Measurements from ENCODE around the gene FARS2. TPM values are rescaled to one million over a fixed set of nuclear protein-coding genes. Genes with fewer than 3 reads are reported as not detected.

Gene FARS2
- polyA plus RNA-seq, 1 donor from 2014 or later = 11.9 TPM

DNA sequence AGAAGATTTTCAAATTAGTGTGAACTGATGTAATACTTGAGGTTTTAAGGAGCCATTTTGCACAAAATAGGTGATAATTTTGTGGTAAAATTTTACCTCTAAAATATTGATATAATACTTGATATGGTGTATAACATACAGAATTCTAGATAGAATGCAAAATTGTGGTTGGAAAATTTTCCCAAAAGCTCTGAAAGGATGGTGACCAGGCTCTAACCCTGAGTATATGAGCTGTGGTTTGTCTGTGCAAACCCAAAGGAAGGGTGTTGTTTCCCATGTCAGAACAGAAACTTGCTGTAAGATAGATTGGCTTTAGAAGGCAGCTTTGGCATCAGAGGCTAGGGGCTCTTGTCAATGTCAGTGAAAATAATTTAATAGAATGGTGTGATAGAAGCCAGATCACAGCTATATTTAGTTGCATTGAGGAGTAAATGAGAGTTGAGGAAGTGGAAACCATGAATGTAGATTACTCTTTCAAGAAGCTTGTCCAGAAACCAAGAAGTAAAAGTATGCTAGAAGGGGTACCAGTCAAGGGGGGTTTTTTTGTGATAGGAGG, 257.7 kb downstream of the FARS2 start:
- H3K4me3 ChIP-seq (ENCODE audit: low read length) = no peak overlapping the region
- H3K9me3 ChIP-seq (ENCODE audit: low read length) = no peaks in the 10 kb centered on the region
- no peaks in the 10 kb centered on the region for H3K36me3 ChIP-seq (ENCODE audit: insufficient read depth, low read length)
- H3K9ac ChIP-seq (ENCODE audit: low read length) = no peak overlapping the region
- H3K27ac ChIP-seq (ENCODE audit: low read length) = no peak overlapping the region
- H3K27me3 ChIP-seq (ENCODE audit: insufficient read depth, low read depth, low read length) = no peaks in the 10 kb centered on the region
- no peaks in the 10 kb centered on the region for H3F3A ChIP-seq (ENCODE audit: insufficient read depth, low read length, poor library complexity, severe bottlenecking)
- no peaks in the 10 kb centered on the region for H4K20me1 ChIP-seq (ENCODE audit: insufficient read depth)
- no peaks in the 10 kb centered on the region for H3K9me2 ChIP-seq (ENCODE audit: insufficient read depth, low read length)
- H3K4me2 ChIP-seq (ENCODE audit: low read length) = no peak overlapping the region
- no peaks in the 10 kb centered on the region for H3K79me2 ChIP-seq (replicated peaks; ENCODE audit: insufficient read depth, low read length)
- no peak for TF ChIP-seq MXI1 (conservative IDR thresholded peaks at IDR 0.05; ENCODE audit: poor library complexity, severe bottlenecking)
- no peak for TF ChIP-seq POLR2AphosphoS5 (IDR thresholded peaks at IDR 0.05)
- TF ChIP-seq SMC3 (conservative IDR thresholded peaks at IDR 0.05; ENCODE audit: poor library complexity) = no peak
- TF ChIP-seq TAF1 (IDR thresholded peaks at IDR 0.05; ENCODE audit: low read depth) = no peak
- H2AFZ ChIP-seq (ENCODE audit: low read depth, low read length) = no peak overlapping the region

DNA sequence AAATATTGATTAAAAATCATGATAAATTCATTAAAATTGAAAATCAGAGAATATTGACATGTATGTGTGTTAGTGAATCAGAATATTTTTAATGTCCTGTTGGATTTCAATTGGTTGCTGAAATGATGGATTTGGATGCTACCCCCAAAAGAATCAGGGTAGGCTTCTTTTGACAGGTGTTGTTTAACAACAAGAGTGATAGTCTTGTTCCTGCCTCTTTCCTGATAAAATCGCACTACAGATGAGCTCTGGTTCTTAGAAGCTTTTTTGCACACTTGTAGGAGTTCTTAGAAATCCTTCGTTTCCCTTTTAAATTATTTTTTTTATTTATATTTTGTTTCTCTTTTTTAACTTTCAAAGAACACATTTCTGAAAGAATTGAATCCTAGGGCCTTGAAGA, 259.5 kb downstream of the FARS2 start:
- no peak overlapping the region for H2AFZ ChIP-seq (ENCODE audit: low read depth, low read length)
- H3F3A ChIP-seq (ENCODE audit: insufficient read depth, low read length, poor library complexity, severe bottlenecking) = no peaks in the 10 kb centered on the region
- H3K4me3 ChIP-seq (ENCODE audit: low read length) = no peak overlapping the region
- no peaks in the 10 kb centered on the region for H3K36me3 ChIP-seq (ENCODE audit: insufficient read depth, low read length)
- H3K9me3 ChIP-seq (ENCODE audit: low read length) = no peaks in the 10 kb centered on the region
- H3K79me2 ChIP-seq (replicated peaks; ENCODE audit: insufficient read depth, low read length) = no peaks in the 10 kb centered on the region
- H4K20me1 ChIP-seq (ENCODE audit: insufficient read depth) = no peaks in the 10 kb centered on the region
- H3K9ac ChIP-seq (ENCODE audit: low read length) = no peak overlapping the region
- no peak overlapping the region for H3K4me2 ChIP-seq (ENCODE audit: low read length)
- H3K27me3 ChIP-seq (ENCODE audit: insufficient read depth, low read depth, low read length) = no peaks in the 10 kb centered on the region
- no peaks in the 10 kb centered on the region for H3K9me2 ChIP-seq (ENCODE audit: insufficient read depth, low read length)
- TF ChIP-seq TAF1 (IDR thresholded peaks at IDR 0.05; ENCODE audit: low read depth) (no peak), MXI1 (conservative IDR thresholded peaks at IDR 0.05; ENCODE audit: poor library complexity, severe bottlenecking) (no peak), EP300 (conservative IDR thresholded peaks at IDR 0.05; ENCODE audit: poor library complexity, severe bottlenecking) (no peak)
- H3K27ac ChIP-seq (ENCODE audit: low read length) = no peak overlapping the region

DNA sequence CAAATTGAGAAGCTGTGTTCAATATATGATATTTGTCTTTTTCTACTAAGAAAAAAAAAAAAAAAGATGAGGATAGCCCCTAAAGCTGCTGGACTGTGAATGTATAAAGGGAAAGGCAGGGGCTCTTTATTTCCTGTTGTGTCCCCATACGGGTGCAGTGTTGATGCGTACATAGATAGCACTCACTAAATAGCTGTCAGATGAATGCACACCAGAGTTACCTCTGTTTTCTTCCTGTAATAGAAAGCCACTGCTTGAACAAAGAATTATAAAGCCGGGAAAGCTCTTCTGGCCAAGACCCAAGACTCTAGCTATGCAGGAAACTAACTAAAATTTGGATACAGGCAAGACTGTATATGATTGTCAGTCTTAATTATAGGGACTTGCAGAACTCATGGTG, 260.0 kb downstream of the FARS2 start:
- Histone ChIP-seq H3K79me2 (replicated peaks; ENCODE audit: insufficient read depth, low read length) (no peaks in the 10 kb centered on the region), H3K9me3 (ENCODE audit: low read length) (no peaks in the 10 kb centered on the region), H4K20me1 (ENCODE audit: insufficient read depth) (no peaks in the 10 kb centered on the region), H3K27me3 (ENCODE audit: insufficient read depth, low read depth, low read length) (no peaks in the 10 kb centered on the region), H3K9me2 (ENCODE audit: insufficient read depth, low read length) (no peaks in the 10 kb centered on the region), H3K4me3 (ENCODE audit: low read length) (no peak overlapping the region), H3K27ac (ENCODE audit: low read length) (no peak overlapping the region), H3K9ac (ENCODE audit: low read length) (no peak overlapping the region), H3F3A (ENCODE audit: insufficient read depth, low read length, poor library complexity, severe bottlenecking) (no peaks in the 10 kb centered on the region), H3K4me2 (ENCODE audit: low read length) (no peak overlapping the region), H2AFZ (ENCODE audit: low read depth, low read length) (no peak overlapping the region), H3K36me3 (ENCODE audit: insufficient read depth, low read length) (no peaks in the 10 kb centered on the region)
- TF ChIP-seq, protein P1, sequence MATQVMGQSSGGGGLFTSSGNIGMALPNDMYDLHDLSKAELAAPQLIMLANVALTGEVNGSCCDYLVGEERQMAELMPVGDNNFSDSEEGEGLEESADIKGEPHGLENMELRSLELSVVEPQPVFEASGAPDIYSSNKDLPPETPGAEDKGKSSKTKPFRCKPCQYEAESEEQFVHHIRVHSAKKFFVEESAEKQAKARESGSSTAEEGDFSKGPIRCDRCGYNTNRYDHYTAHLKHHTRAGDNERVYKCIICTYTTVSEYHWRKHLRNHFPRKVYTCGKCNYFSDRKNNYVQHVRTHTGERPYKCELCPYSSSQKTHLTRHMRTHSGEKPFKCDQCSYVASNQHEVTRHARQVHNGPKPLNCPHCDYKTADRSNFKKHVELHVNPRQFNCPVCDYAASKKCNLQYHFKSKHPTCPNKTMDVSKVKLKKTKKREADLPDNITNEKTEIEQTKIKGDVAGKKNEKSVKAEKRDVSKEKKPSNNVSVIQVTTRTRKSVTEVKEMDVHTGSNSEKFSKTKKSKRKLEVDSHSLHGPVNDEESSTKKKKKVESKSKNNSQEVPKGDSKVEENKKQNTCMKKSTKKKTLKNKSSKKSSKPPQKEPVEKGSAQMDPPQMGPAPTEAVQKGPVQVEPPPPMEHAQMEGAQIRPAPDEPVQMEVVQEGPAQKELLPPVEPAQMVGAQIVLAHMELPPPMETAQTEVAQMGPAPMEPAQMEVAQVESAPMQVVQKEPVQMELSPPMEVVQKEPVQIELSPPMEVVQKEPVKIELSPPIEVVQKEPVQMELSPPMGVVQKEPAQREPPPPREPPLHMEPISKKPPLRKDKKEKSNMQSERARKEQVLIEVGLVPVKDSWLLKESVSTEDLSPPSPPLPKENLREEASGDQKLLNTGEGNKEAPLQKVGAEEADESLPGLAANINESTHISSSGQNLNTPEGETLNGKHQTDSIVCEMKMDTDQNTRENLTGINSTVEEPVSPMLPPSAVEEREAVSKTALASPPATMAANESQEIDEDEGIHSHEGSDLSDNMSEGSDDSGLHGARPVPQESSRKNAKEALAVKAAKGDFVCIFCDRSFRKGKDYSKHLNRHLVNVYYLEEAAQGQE (IDR thresholded peaks at IDR 0.05; ENCODE audit: borderline replicate concordance) = no peak
- no peak for TF ChIP-seq POLR2AphosphoS5 (IDR thresholded peaks at IDR 0.05)
- no peak for TF ChIP-seq MXI1 (conservative IDR thresholded peaks at IDR 0.05; ENCODE audit: poor library complexity, severe bottlenecking)
- TF ChIP-seq, protein P2, sequence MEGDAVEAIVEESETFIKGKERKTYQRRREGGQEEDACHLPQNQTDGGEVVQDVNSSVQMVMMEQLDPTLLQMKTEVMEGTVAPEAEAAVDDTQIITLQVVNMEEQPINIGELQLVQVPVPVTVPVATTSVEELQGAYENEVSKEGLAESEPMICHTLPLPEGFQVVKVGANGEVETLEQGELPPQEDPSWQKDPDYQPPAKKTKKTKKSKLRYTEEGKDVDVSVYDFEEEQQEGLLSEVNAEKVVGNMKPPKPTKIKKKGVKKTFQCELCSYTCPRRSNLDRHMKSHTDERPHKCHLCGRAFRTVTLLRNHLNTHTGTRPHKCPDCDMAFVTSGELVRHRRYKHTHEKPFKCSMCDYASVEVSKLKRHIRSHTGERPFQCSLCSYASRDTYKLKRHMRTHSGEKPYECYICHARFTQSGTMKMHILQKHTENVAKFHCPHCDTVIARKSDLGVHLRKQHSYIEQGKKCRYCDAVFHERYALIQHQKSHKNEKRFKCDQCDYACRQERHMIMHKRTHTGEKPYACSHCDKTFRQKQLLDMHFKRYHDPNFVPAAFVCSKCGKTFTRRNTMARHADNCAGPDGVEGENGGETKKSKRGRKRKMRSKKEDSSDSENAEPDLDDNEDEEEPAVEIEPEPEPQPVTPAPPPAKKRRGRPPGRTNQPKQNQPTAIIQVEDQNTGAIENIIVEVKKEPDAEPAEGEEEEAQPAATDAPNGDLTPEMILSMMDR (IDR thresholded peaks at IDR 0.05; ENCODE audit: poor library complexity, severe bottlenecking) = no peak
- TF ChIP-seq SMC3 (conservative IDR thresholded peaks at IDR 0.05; ENCODE audit: poor library complexity) = no peak
- TF ChIP-seq TAF1 (IDR thresholded peaks at IDR 0.05; ENCODE audit: low read depth) = no peak
- TF ChIP-seq EZH2 (IDR thresholded peaks at IDR 0.05; ENCODE audit: borderline replicate concordance, insufficient read depth, low read length, poor library complexity, severe bottlenecking) = no peak
- no peak for TF ChIP-seq RAD21 (conservative IDR thresholded peaks at IDR 0.05)
- TF ChIP-seq EP300 (conservative IDR thresholded peaks at IDR 0.05; ENCODE audit: poor library complexity, severe bottlenecking) = no peak
